H9 (cell line): ENCODE data around the gene KAT5. TPM values are rescaled to one million over a fixed set of nuclear protein-coding genes. Genes with fewer than 3 reads are reported as not detected.

Source experiments
- DNase-seq: peaks from one replicate; pipeline ENCODE4 v3.0.0-alpha.2; 2017
- H2AFZ ChIP-seq: one replicate; pipeline ENCODE4 v1.6.1; 2013; ENCODE audit warnings: mild to moderate bottlenecking, low read length, control low read depth, moderate library complexity
- H2AK5ac ChIP-seq: 2 replicates; pipeline ENCODE4 v1.6.1; 2013; ENCODE audit warnings: low read length, control low read depth, mixed read lengths; ENCODE audit not compliant: insufficient read length
- H2BK120ac ChIP-seq: one replicate; pipeline ENCODE4 v1.6.1; 2013; ENCODE audit warnings: low read depth, mild to moderate bottlenecking, low read length, control low read depth, inconsistent platforms; ENCODE audit not compliant: poor library complexity, severe bottlenecking
- H2BK12ac ChIP-seq: 2 replicates; pipeline ENCODE4 v1.6.1; 2013; ENCODE audit warnings: low read length, control low read depth, mixed read lengths, low read depth; ENCODE audit not compliant: insufficient read length
- H2BK15ac ChIP-seq: 2 replicates; pipeline ENCODE4 v1.6.1; 2013; ENCODE audit warnings: low read depth, low read length, control low read depth
- H2BK20ac ChIP-seq: one replicate; pipeline ENCODE4 v1.6.1; 2013; ENCODE audit warnings: low read depth, mild to moderate bottlenecking, low read length, control low read depth, inconsistent platforms; ENCODE audit not compliant: poor library complexity, severe bottlenecking
- H2BK5ac ChIP-seq: 2 replicates; pipeline ENCODE4 v1.6.1; 2013; ENCODE audit warnings: low read length, control low read depth, mixed read lengths; ENCODE audit not compliant: insufficient read length
- H3K14ac ChIP-seq: 2 replicates; pipeline ENCODE4 v1.6.1; 2013; ENCODE audit warnings: low read length, control low read depth; ENCODE audit not compliant: insufficient read depth
- H3K18ac ChIP-seq: 2 replicates; pipeline ENCODE4 v1.6.1; 2013; ENCODE audit warnings: low read depth, mild to moderate bottlenecking, mixed read lengths, low read length, control low read depth; ENCODE audit not compliant: insufficient read length
- H3K23ac ChIP-seq: 2 replicates; pipeline ENCODE4 v1.6.1; 2013; ENCODE audit warnings: low read length, control low read depth, mixed read lengths, low read depth; ENCODE audit not compliant: insufficient read length
- H3K23me2 ChIP-seq: 2 replicates; pipeline ENCODE4 v1.6.1; 2013; ENCODE audit warnings: low read depth, mild to moderate bottlenecking, mixed read lengths, low read length, control low read depth; ENCODE audit not compliant: insufficient read length, poor library complexity, severe bottlenecking
- H3K27ac ChIP-seq: 2 replicates; pipeline ENCODE4 v1.5.1; 2013; ENCODE audit warnings: low read length, control low read depth, mixed read lengths, low read depth; ENCODE audit not compliant: insufficient read length
- H3K27me3 ChIP-seq: 2 replicates; pipeline ENCODE4 v1.6.1; 2013; ENCODE audit warnings: low read length, control low read depth, inconsistent platforms; ENCODE audit not compliant: insufficient read depth
- H3K4ac ChIP-seq: 2 replicates; pipeline ENCODE4 v1.6.1; 2013; ENCODE audit warnings: low read depth, mild to moderate bottlenecking, control low read depth, inconsistent platforms, low read length, moderate library complexity
- H3K4me1 ChIP-seq: 2 replicates; pipeline ENCODE4 v1.6.1; 2013; ENCODE audit warnings: low read length, control low read depth, inconsistent platforms; ENCODE audit not compliant: insufficient read depth
- H3K4me2 ChIP-seq: 2 replicates; pipeline ENCODE4 v1.6.1; 2013; ENCODE audit warnings: low read length, control low read depth, mixed read lengths; ENCODE audit not compliant: insufficient read length, insufficient read depth
- H3K56ac ChIP-seq: 2 replicates; pipeline ENCODE4 v1.6.1; 2013; ENCODE audit warnings: low read depth, mild to moderate bottlenecking, mixed read lengths, low read length, control low read depth; ENCODE audit not compliant: insufficient read length
- H3K79me1 ChIP-seq: 2 replicates; pipeline ENCODE4 v1.6.1; 2013; ENCODE audit warnings: low read depth, mild to moderate bottlenecking, moderate library complexity, low read length, control low read depth, inconsistent platforms; ENCODE audit not compliant: insufficient read depth, poor library complexity, severe bottlenecking
- H3K79me2 ChIP-seq: 2 replicates; pipeline ENCODE4 v1.6.1; 2013; ENCODE audit warnings: low read length, control low read depth, inconsistent platforms; ENCODE audit not compliant: insufficient read depth
- H3K9ac ChIP-seq: 2 replicates; pipeline ENCODE4 v1.6.1; 2013; ENCODE audit warnings: low read length, control low read depth, mixed read lengths; ENCODE audit not compliant: insufficient read length; ENCODE audit errors: extremely low read depth
- H3K9me3 ChIP-seq: one replicate; pipeline ENCODE4 v1.6.1; 2013; ENCODE audit warnings: low read depth, low read length, inconsistent platforms; ENCODE audit not compliant: control insufficient read depth
- H3T11ph ChIP-seq: one replicate; pipeline ENCODE4 v1.6.1; 2013; ENCODE audit warnings: mild to moderate bottlenecking, low read length, control low read depth, inconsistent platforms
- H4K20me1 ChIP-seq: one replicate; pipeline ENCODE4 v1.6.1; 2013; ENCODE audit not compliant: control insufficient read depth, insufficient read length, insufficient read depth
- H4K5ac ChIP-seq: 2 replicates; pipeline ENCODE4 v1.6.1; 2013; ENCODE audit warnings: low read depth, mild to moderate bottlenecking, mixed read lengths, low read length, control low read depth; ENCODE audit not compliant: insufficient read length
- H4K8ac ChIP-seq: replicated peaks from 2 replicates; pipeline ENCODE4 v1.6.1; 2013; ENCODE audit warnings: low read length, control low read depth, mixed read lengths, low read depth; ENCODE audit not compliant: insufficient read length
- H4K91ac ChIP-seq: 2 replicates; pipeline ENCODE4 v1.6.1; 2013; ENCODE audit warnings: low read depth, mild to moderate bottlenecking, moderate library complexity, mixed read lengths, low read length, control low read depth; ENCODE audit not compliant: insufficient read length
- H3K27ac Mint-ChIP-seq, 3 experiments: 2 replicates in 2 of 3; 3 replicates in 1 of 3; pipeline ENCODE4 v1.8.0; 2020 to 2021; ENCODE audit warnings: mixed read lengths in 3 of 3, mild to moderate bottlenecking in 1 of 3, moderate library complexity in 1 of 3
- H3K27me3 Mint-ChIP-seq: 2 replicates; pipeline ENCODE4 v1.8.0; 2021; ENCODE audit warnings: low read depth, mild to moderate bottlenecking, moderate library complexity, mixed read lengths
- H3K36me3 Mint-ChIP-seq, 3 experiments: 2 replicates in 2 of 3; 3 replicates in 1 of 3; pipeline ENCODE4 v1.8.0; 2020 to 2021; ENCODE audit warnings: low read depth in 3 of 3, mixed read lengths in 3 of 3; ENCODE audit not compliant: insufficient read depth in 1 of 3
- H3K4me1 Mint-ChIP-seq, 2 experiments: 2 replicates each; pipeline ENCODE4 v1.8.0; 2020; ENCODE audit warnings: mixed read lengths in 2 of 2
- H3K4me3 Mint-ChIP-seq, 2 experiments: 2 replicates in 1 of 2; 3 replicates in 1 of 2; pipeline ENCODE4 v1.8.0; 2020 to 2021; ENCODE audit warnings: mild to moderate bottlenecking in 2 of 2, mixed read lengths in 2 of 2, moderate library complexity in 1 of 2
- H3K9me3 Mint-ChIP-seq, 2 experiments: 2 replicates in 1 of 2; 3 replicates in 1 of 2; pipeline ENCODE4 v1.8.0; 2020; ENCODE audit warnings: mild to moderate bottlenecking in 2 of 2, mixed read lengths in 2 of 2, moderate library complexity in 1 of 2
- WGBS: extraction: QIAGEN DNeasy Blood & Tissue Kit; methylation state at CpG from one replicate; pipeline ENCODE4 v1.1.7; 2013; ENCODE audit warnings: missing lambda C conversion rate, low lambda C conversion rate, mixed read lengths; ENCODE audit not compliant: insufficient read length; ENCODE audit errors: extremely low coverage; 5-methylcytosine and 5-hydroxymethylcytosine counted together
- total RNA-seq: library from RNA; stranded (reverse); gene quantifications from 2 replicates; pipeline ENCODE4 v1.2.1, GENCODE V29; 2021
- TF ChIP-seq, protein P1 (sequence below): fragments of 200-600 bp; sonication (generic); conservative IDR thresholded peaks from 3 replicates; pipeline ENCODE4 v1.8.0; 2021; ENCODE audit warnings: antibody characterized with exemption, mild to moderate bottlenecking

KAT5 gene
- total RNA-seq, 1 experiment from 2014 or later = 56.7 TPM

DNA sequence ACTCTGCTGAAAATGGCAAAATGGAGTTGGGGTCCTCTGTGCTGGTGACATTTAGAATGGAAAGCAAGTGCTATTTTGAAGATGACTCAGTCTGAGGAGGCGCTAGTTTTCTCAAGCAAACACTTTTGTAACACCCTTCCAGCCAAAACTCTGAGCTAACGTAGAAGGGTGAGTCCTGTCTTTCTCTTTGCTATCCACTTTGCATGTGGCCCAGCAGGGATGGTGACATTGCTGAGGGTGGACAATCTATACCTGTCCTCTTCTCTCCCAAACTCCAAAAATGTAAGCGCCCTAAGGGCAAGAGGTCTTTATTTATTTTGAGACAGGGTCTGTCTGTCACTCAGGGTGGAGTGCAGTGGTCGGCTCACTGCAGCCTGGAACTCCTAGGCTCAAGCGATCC is 3.6 kb upstream of the KAT5 start:
- H3K4me3 Mint-ChIP-seq = no peak overlapping the region
- no peak overlapping the region for H3K27ac Mint-ChIP-seq
- no peaks in the 10 kb centered on the region for H3K79me2 ChIP-seq

More for the DNA sequence above, 3.6 kb upstream of the KAT5 start:
- no CpG with 5 or more reads among the region's 5 CpGs for WGBS
- no peak overlapping the region for H2AK5ac ChIP-seq
- H3K4me1 Mint-ChIP-seq = peaks cover 6 to 7% of the 10 kb centered on the region in 2 experiments
- H2BK120ac ChIP-seq = no peak overlapping the region
- no peaks in the 10 kb centered on the region for H4K20me1 ChIP-seq
- H3K4me2 ChIP-seq = no peak overlapping the region
- DNase-seq = no peak
- peaks cover 2% of the 10 kb centered on the region; the same call in 1 of the 2 replicates for H3K4me1 ChIP-seq
- H3K27me3 Mint-ChIP-seq = peaks cover 13% of the 10 kb centered on the region
- no peaks in the 10 kb centered on the region for H3K23me2 ChIP-seq
- H3K9me3 Mint-ChIP-seq = peaks cover 8 to 10% of the 10 kb centered on the region in 2 experiments; a peak in 4 of 5 replicates
- H4K91ac ChIP-seq = no peak overlapping the region
- no peak overlapping the region for H4K8ac ChIP-seq
- no peak overlapping the region for H2BK12ac ChIP-seq
- no peak overlapping the region for H3K9ac ChIP-seq
- no peak overlapping the region for H2BK20ac ChIP-seq
- no peak overlapping the region for H2AFZ ChIP-seq
- no peak overlapping the region for H3K18ac ChIP-seq
- H3K79me1 ChIP-seq = no peaks in the 10 kb centered on the region
- no peak overlapping the region for H2BK5ac ChIP-seq
- no peaks in the 10 kb centered on the region for H3K27me3 ChIP-seq
- no peak overlapping the region for H3K56ac ChIP-seq
- no peak overlapping the region for H3K23ac ChIP-seq
- no peak overlapping the region for H3K14ac ChIP-seq
- TF ChIP-seq, protein P1, sequence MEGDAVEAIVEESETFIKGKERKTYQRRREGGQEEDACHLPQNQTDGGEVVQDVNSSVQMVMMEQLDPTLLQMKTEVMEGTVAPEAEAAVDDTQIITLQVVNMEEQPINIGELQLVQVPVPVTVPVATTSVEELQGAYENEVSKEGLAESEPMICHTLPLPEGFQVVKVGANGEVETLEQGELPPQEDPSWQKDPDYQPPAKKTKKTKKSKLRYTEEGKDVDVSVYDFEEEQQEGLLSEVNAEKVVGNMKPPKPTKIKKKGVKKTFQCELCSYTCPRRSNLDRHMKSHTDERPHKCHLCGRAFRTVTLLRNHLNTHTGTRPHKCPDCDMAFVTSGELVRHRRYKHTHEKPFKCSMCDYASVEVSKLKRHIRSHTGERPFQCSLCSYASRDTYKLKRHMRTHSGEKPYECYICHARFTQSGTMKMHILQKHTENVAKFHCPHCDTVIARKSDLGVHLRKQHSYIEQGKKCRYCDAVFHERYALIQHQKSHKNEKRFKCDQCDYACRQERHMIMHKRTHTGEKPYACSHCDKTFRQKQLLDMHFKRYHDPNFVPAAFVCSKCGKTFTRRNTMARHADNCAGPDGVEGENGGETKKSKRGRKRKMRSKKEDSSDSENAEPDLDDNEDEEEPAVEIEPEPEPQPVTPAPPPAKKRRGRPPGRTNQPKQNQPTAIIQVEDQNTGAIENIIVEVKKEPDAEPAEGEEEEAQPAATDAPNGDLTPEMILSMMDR = no peak
- peaks cover 4 to 10% (median 8%) of the 10 kb centered on the region in 3 experiments; a peak in 6 of 7 replicates for H3K36me3 Mint-ChIP-seq
- no peak overlapping the region for H2BK15ac ChIP-seq
- H3K9me3 ChIP-seq = no peaks in the 10 kb centered on the region
- H3T11ph ChIP-seq = no peak overlapping the region
- no peak overlapping the region for H3K4ac ChIP-seq
- H4K5ac ChIP-seq = no peak overlapping the region
- no peak overlapping the region for H3K27ac ChIP-seq
